Measurements from ENCODE around the gene KMT2C.

KMT2C gene

DNA sequence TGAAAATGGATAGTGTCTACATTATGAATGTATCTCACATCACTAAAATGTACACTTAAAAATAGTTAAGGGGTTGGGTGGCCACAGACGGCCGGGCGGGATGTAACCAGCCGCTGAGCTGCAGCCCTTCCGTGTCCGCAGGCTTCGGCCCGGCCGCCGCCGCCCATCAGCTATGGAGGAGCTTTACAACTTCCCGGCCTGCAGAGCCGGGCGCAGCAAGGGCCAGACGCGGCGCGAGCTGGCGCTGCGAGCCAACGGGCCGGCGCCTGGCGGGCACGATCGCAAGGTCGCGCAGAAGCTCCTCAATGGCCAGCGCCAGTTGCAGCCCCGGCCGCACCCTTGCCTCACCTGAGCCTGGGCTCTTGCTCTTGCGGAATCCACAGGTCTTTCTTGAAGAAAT, 69.1 kb downstream of the KMT2C start:
- Histone ChIP-seq H3K9ac (ENCODE audit: low read depth, low read length) (no peak overlapping the region), H3K27ac (ENCODE audit: low read length) (no peak overlapping the region)
- no peak for TF ChIP-seq EZH2 (IDR thresholded peaks at IDR 0.05; ENCODE audit: borderline replicate concordance, low read depth, low read length, severe bottlenecking)
- TF ChIP-seq, protein P1, sequence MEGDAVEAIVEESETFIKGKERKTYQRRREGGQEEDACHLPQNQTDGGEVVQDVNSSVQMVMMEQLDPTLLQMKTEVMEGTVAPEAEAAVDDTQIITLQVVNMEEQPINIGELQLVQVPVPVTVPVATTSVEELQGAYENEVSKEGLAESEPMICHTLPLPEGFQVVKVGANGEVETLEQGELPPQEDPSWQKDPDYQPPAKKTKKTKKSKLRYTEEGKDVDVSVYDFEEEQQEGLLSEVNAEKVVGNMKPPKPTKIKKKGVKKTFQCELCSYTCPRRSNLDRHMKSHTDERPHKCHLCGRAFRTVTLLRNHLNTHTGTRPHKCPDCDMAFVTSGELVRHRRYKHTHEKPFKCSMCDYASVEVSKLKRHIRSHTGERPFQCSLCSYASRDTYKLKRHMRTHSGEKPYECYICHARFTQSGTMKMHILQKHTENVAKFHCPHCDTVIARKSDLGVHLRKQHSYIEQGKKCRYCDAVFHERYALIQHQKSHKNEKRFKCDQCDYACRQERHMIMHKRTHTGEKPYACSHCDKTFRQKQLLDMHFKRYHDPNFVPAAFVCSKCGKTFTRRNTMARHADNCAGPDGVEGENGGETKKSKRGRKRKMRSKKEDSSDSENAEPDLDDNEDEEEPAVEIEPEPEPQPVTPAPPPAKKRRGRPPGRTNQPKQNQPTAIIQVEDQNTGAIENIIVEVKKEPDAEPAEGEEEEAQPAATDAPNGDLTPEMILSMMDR (IDR thresholded peaks at IDR 0.05; ENCODE audit: borderline replicate concordance, extremely low read depth, low read length, poor library complexity, severe bottlenecking), result no peak

DNA sequence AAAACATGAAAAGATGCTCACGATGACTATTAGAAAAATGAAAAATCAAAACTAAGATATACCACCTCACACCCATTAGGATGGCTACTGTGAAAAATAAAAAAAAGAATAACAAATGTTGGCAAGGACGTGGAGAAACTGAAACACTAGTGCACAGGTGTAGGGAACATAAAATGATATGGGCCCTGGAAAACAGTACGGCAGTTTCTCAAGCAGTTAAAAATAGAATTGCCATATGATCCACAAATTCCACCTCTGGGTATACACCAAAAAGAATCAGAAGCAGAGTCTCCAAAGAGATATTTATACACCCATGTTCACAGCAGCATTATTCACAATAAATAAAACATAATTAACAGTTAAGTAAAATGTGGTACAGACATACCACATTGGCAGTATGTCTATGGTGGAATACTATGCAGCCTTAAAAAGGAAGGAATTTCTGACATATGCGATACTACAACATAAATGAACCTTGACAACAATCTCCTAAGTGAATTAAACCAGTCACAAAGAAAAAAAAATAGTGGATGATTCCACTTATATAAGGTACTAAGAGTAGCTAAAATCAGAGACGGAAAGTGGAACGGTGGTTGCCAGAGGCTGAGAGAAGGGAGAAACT, 69.7 kb downstream of the KMT2C start:
- no peak for TF ChIP-seq EZH2 (IDR thresholded peaks at IDR 0.05; ENCODE audit: borderline replicate concordance, low read depth, low read length, severe bottlenecking)
- TF ChIP-seq, protein P1 (IDR thresholded peaks at IDR 0.05; ENCODE audit: borderline replicate concordance, extremely low read depth, low read length, poor library complexity, severe bottlenecking), result no peak
- Histone ChIP-seq H3K27me3 (ENCODE audit: insufficient read depth, low read length, poor library complexity) (no peaks in the 10 kb centered on the region), H3K4me2 (ENCODE audit: insufficient read depth, low read length) (no peak overlapping the region), H3K9ac (ENCODE audit: low read depth, low read length) (no peak overlapping the region), H3K9me3 (ENCODE audit: insufficient read depth, low read length, severe bottlenecking) (no peaks in the 10 kb centered on the region), H2AFZ (ENCODE audit: low read depth, low read length) (no peak overlapping the region), H4K20me1 (ENCODE audit: insufficient read depth, low read length) (peaks cover 74% of the 10 kb centered on the region), H3K79me2 (ENCODE audit: insufficient read depth, low read length) (peaks cover 99% of the 10 kb centered on the region), H3K36me3 (ENCODE audit: insufficient read depth, low read length) (0 out of 2 replicates have a peak, but pooled peaks cover 2% of the 10 kb centered on the region), H3K4me1 (ENCODE audit: insufficient read depth, low read length) (no peaks in the 10 kb centered on the region), H3K27ac (ENCODE audit: low read length) (no peak overlapping the region), H3K4me3 (ENCODE audit: low read depth in 1 of 2, low read length in 2 of 2) (no peak overlapping the region)
- ATAC-seq (ENCODE audit: insufficient read depth, low read depth), result no peak
- DNase-seq, result no peak

More for the DNA sequence above, 69.1 kb downstream of the KMT2C start:
- H3K4me2 ChIP-seq (ENCODE audit: insufficient read depth, low read length), result no peak overlapping the region
- peaks cover 79% of the 10 kb centered on the region for H4K20me1 ChIP-seq (ENCODE audit: insufficient read depth, low read length)
- H3K9me3 ChIP-seq (ENCODE audit: insufficient read depth, low read length, severe bottlenecking), result no peaks in the 10 kb centered on the region
- H3K79me2 ChIP-seq (ENCODE audit: insufficient read depth, low read length), result peaks cover 100% of the 10 kb centered on the region
- 0 out of 2 replicates have a peak, but pooled peaks cover 4% of the 10 kb centered on the region for H3K4me1 ChIP-seq (ENCODE audit: insufficient read depth, low read length)
- 0 out of 2 replicates have a peak, but pooled peaks cover 2% of the 10 kb centered on the region for H3K36me3 ChIP-seq (ENCODE audit: insufficient read depth, low read length)
- H3K4me3 ChIP-seq (ENCODE audit: low read depth in 1 of 2, low read length in 2 of 2), result no peak overlapping the region
- ATAC-seq (ENCODE audit: insufficient read depth, low read depth), result no peak
- no peak overlapping the region for H2AFZ ChIP-seq (ENCODE audit: low read depth, low read length)
- DNase-seq, result no peak
- H3K27me3 ChIP-seq (ENCODE audit: insufficient read depth, low read length, poor library complexity), result no peaks in the 10 kb centered on the region

DNA sequence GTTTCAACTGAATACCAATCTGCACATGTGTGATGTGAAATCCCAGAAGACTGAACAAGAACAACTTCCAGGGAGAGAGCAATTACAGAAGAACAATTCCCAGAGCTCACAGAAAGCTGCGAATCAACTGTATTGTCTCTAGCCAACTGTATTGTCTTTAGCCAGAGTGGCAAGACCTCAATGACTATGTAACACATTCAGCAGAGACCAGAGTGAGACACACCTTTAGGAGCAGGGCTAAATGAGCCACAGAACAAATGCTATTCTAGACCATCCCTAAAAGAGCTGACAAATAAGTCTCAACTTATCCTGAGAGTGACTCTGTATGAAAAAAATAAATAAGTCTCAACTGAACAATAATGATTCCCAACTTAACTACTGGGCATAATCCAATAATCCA, 72.0 kb downstream of the KMT2C start:
- no peak for TF ChIP-seq EZH2 (IDR thresholded peaks at IDR 0.05; ENCODE audit: borderline replicate concordance, low read depth, low read length, severe bottlenecking)
- TF ChIP-seq, protein P1 (IDR thresholded peaks at IDR 0.05; ENCODE audit: borderline replicate concordance, extremely low read depth, low read length, poor library complexity, severe bottlenecking), result no peak
- Histone ChIP-seq H3K4me2 (ENCODE audit: insufficient read depth, low read length) (no peak overlapping the region), H3K9ac (ENCODE audit: low read depth, low read length) (no peak overlapping the region), H3K4me3 (ENCODE audit: low read depth in 1 of 2, low read length in 2 of 2) (no peak overlapping the region), H3K36me3 (ENCODE audit: insufficient read depth, low read length) (no peaks in the 10 kb centered on the region), H3K9me3 (ENCODE audit: insufficient read depth, low read length, severe bottlenecking) (no peaks in the 10 kb centered on the region), H2AFZ (ENCODE audit: low read depth, low read length) (no peak overlapping the region), H3K27me3 (ENCODE audit: insufficient read depth, low read length, poor library complexity) (no peaks in the 10 kb centered on the region), H3K4me1 (ENCODE audit: insufficient read depth, low read length) (no peaks in the 10 kb centered on the region), H3K79me2 (ENCODE audit: insufficient read depth, low read length) (peaks cover 98% of the 10 kb centered on the region), H4K20me1 (ENCODE audit: insufficient read depth, low read length) (peaks cover 58% of the 10 kb centered on the region), H3K27ac (ENCODE audit: low read length) (no peak overlapping the region)
- DNase-seq, result no peak
- ATAC-seq (ENCODE audit: insufficient read depth, low read depth), result no peak

Measured in DND-41 (cell line).